SK-N-MC (cell line): ENCODE measurements around the gene IGFBP3.

Source experiments
- EZH2 ChIP-seq: fragments of 200-600 bp; sonication (generic); IDR thresholded peaks from one replicate; pipeline ENCODE4 v1.6.1; 2017; ENCODE audit warnings: antibody characterized with exemption
- FOXP2 ChIP-seq: optimal IDR thresholded peaks from 2 replicates; pipeline ENCODE3; 2011; ENCODE audit warnings: mild to moderate bottlenecking, moderate library complexity; ENCODE audit not compliant: insufficient read depth; ENCODE audit errors: extremely low read length, control extremely low read depth
- POLR2AphosphoS5 ChIP-seq: IDR thresholded peaks from 2 replicates; pipeline ENCODE4 v1.6.1; 2012; ENCODE audit warnings: mild to moderate bottlenecking, low read depth, low read length, borderline replicate concordance

GRCh38 chr7:45912972-45913371, 8.1 kb downstream of the IGFBP3 start:
- TF ChIP-seq EZH2, result no peak
- TF ChIP-seq POLR2AphosphoS5, result no peak
- no peak for TF ChIP-seq FOXP2
